ENCODE results near the gene PCSK9.

- TF ChIP-seq, protein P1, sequence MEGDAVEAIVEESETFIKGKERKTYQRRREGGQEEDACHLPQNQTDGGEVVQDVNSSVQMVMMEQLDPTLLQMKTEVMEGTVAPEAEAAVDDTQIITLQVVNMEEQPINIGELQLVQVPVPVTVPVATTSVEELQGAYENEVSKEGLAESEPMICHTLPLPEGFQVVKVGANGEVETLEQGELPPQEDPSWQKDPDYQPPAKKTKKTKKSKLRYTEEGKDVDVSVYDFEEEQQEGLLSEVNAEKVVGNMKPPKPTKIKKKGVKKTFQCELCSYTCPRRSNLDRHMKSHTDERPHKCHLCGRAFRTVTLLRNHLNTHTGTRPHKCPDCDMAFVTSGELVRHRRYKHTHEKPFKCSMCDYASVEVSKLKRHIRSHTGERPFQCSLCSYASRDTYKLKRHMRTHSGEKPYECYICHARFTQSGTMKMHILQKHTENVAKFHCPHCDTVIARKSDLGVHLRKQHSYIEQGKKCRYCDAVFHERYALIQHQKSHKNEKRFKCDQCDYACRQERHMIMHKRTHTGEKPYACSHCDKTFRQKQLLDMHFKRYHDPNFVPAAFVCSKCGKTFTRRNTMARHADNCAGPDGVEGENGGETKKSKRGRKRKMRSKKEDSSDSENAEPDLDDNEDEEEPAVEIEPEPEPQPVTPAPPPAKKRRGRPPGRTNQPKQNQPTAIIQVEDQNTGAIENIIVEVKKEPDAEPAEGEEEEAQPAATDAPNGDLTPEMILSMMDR (conservative IDR thresholded peaks at IDR 0.05 in 1 of 2, IDR thresholded peaks at IDR 0.05 in 1 of 2; ENCODE audit: extremely low read depth in 1 of 2, insufficient read depth in 1 of 2, low read depth in 1 of 2, low read length in 2 of 2): no peak
- no peak for TF ChIP-seq EZH2 (IDR thresholded peaks at IDR 0.05; ENCODE audit: borderline replicate concordance, low read length)
Observed at GRCh38 chr1:55047611-55048010, 8.3 kb downstream of the PCSK9 start.
